Prostate gland (tissue), 2 donors: ENCODE measurements around the gene EPB41L5. TPM values are rescaled to one million over a fixed set of nuclear protein-coding genes. Genes with fewer than 3 reads are reported as not detected.

ENCODE experiments used
- DNase-seq: peaks from one replicate; pipeline ENCODE4 v3.0.0-alpha.2; 2019; ENCODE audit warnings: low spot score
- H3K27ac ChIP-seq, 2 donors: fragments of 200-600 bp; sonication (generic); 2 replicates each; pipeline ENCODE4 v1.5.1; 2017 to 2019
- H3K27me3 ChIP-seq: fragments of 200-600 bp; sonication (generic); replicated peaks from 2 replicates; pipeline ENCODE4 v1.5.1; 2019; ENCODE audit not compliant: insufficient read depth
- H3K36me3 ChIP-seq, 2 donors: fragments of 200-600 bp; sonication (generic); 1 replicate in 1 of 2; 2 replicates in 1 of 2; pipeline versions ENCODE4 v1.5.1 to v1.8.1; 2017 to 2019
- H3K4me1 ChIP-seq: fragments of 200-600 bp; sonication (generic); replicated peaks from 2 replicates; pipeline ENCODE4 v1.5.1; 2019
- H3K4me3 ChIP-seq, 2 donors: fragments of 200-600 bp; sonication (generic); 2 replicates each; pipeline ENCODE4 v1.5.1; 2017 to 2019
- H3K9me3 ChIP-seq: fragments of 200-600 bp; sonication (generic); 2 replicates; pipeline ENCODE4 v1.5.1; 2017
- POLR2A ChIP-seq: fragments of 450-650 bp; IDR thresholded peaks from one replicate; pipeline ENCODE4 v1.6.1; 2016; ENCODE audit warnings: antibody characterized with exemption, mild to moderate bottlenecking
- POLR2AphosphoS5 ChIP-seq: sonication (generic); formaldehyde crosslinking; IDR thresholded peaks from one replicate; pipeline ENCODE4 v1.6.1; 2017; ENCODE audit warnings: antibody characterized with exemption
- WGBS: methylation state at CpG from one replicate; pipeline ENCODE4 v1.1.5; 2018; 5-methylcytosine and 5-hydroxymethylcytosine counted together
- intact Hi-C: fragments of 100-400 bp; cut with DNase I; formaldehyde crosslinking; loops from one replicate; pipeline ENCODE4 v1.14.2; 2022
- total RNA-seq, 2 donors: library from RNA; depleted of rRNA; stranded (reverse); fragments of >200 nt; gene quantifications; one replicate each; pipeline ENCODE4 v1.1.0, GENCODE V29; 2016
- TF ChIP-seq, protein P1 (sequence below), 4 experiments: fragments of 200-600 bp in 2 of 4; fragments of 450-650 bp in 2 of 4; sonication (generic) in 2 of 4; IDR thresholded peaks; 1 replicate in 3 of 4; 2 replicates in 1 of 4; pipeline ENCODE4 v1.5.1; 2016 to 2019; ENCODE audit warnings: antibody characterized with exemption in 4 of 4, mild to moderate bottlenecking in 2 of 4, moderate library complexity in 2 of 4

The EPB41L5 gene
- total RNA-seq, 2 donors from 2014 or later: 37.1 to 51.1 TPM

- no peaks in the 10 kb centered on the region for H3K36me3 ChIP-seq
- H3K4me3 ChIP-seq: no peak overlapping the region
- no peak overlapping the region for H3K27ac ChIP-seq
- no peaks in the 10 kb centered on the region for H3K4me1 ChIP-seq
- WGBS: 95% methylated on average over 1 of the region's 1 CpG
- no peaks in the 10 kb centered on the region for H3K9me3 ChIP-seq
- DNase-seq: no peak
- TF ChIP-seq, protein P1, sequence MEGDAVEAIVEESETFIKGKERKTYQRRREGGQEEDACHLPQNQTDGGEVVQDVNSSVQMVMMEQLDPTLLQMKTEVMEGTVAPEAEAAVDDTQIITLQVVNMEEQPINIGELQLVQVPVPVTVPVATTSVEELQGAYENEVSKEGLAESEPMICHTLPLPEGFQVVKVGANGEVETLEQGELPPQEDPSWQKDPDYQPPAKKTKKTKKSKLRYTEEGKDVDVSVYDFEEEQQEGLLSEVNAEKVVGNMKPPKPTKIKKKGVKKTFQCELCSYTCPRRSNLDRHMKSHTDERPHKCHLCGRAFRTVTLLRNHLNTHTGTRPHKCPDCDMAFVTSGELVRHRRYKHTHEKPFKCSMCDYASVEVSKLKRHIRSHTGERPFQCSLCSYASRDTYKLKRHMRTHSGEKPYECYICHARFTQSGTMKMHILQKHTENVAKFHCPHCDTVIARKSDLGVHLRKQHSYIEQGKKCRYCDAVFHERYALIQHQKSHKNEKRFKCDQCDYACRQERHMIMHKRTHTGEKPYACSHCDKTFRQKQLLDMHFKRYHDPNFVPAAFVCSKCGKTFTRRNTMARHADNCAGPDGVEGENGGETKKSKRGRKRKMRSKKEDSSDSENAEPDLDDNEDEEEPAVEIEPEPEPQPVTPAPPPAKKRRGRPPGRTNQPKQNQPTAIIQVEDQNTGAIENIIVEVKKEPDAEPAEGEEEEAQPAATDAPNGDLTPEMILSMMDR (IDR thresholded peaks at IDR 0.05): no peak
- TF ChIP-seq POLR2A: no peak
- no peak for TF ChIP-seq POLR2AphosphoS5
- H3K27me3 ChIP-seq: no peaks in the 10 kb centered on the region
- intact Hi-C loops: loop anchor here (10.0 kb wide), 1 partner anchor 214 kb away; no protein-coding TSS in a partner anchor
These were observed 87.8 kb downstream of the EPB41L5 start for GRCh38 chr2:120100627-120101026.

- Histone ChIP-seq H3K27ac (no peak overlapping the region), H3K4me3 (no peak overlapping the region), H3K36me3 (no peaks in the 10 kb centered on the region), H3K9me3 (no peaks in the 10 kb centered on the region), H3K4me1 (no peaks in the 10 kb centered on the region), H3K27me3 (no peaks in the 10 kb centered on the region)
- no peak for DNase-seq
- intact Hi-C loops: loop anchor here (10.0 kb wide), 1 partner anchor 211 kb away; no protein-coding TSS in a partner anchor
- 94% methylated on average over 4 of the region's 4 CpGs for WGBS
- TF ChIP-seq, protein P1 (IDR thresholded peaks at IDR 0.05): no peak
- TF ChIP-seq POLR2AphosphoS5 (no peak), POLR2A (no peak)
These were observed 91.0 kb downstream of the EPB41L5 start for GRCh38 chr2:120103723-120104467.

GRCh38 chr2:120104772-120105171, 91.9 kb downstream of the EPB41L5 start:
- H3K4me1 ChIP-seq: no peaks in the 10 kb centered on the region
- H3K27ac ChIP-seq: no peak overlapping the region
- H3K9me3 ChIP-seq: no peaks in the 10 kb centered on the region
- H3K36me3 ChIP-seq: no peaks in the 10 kb centered on the region
- 68% methylated on average over 1 of the region's 1 CpG for WGBS
- no peaks in the 10 kb centered on the region for H3K27me3 ChIP-seq
- DNase-seq: no peak
- no peak overlapping the region for H3K4me3 ChIP-seq
- intact Hi-C loops: loop anchor here (10.0 kb wide), 1 partner anchor 210 kb away; no protein-coding TSS in a partner anchor
- TF ChIP-seq POLR2AphosphoS5 (no peak), POLR2A (no peak)
- TF ChIP-seq, protein P1 (IDR thresholded peaks at IDR 0.05): no peak

- DNase-seq: no peak
- H3K9me3 ChIP-seq: no peaks in the 10 kb centered on the region
- no peaks in the 10 kb centered on the region for H3K27me3 ChIP-seq
- H3K36me3 ChIP-seq: no peaks in the 10 kb centered on the region
- intact Hi-C loops: loop anchor here (10.0 kb wide), 1 partner anchor 209 kb away; no protein-coding TSS in a partner anchor
- H3K27ac ChIP-seq: no peak overlapping the region
- no peaks in the 10 kb centered on the region for H3K4me1 ChIP-seq
- TF ChIP-seq POLR2A (no peak), POLR2AphosphoS5 (no peak)
- TF ChIP-seq, protein P1 (IDR thresholded peaks at IDR 0.05): no peak
- H3K4me3 ChIP-seq: no peak overlapping the region
- 99% methylated on average over 2 of the region's 2 CpGs for WGBS
These were observed 92.5 kb downstream of the EPB41L5 start for GRCh38 chr2:120105360-120105759.

- TF ChIP-seq POLR2AphosphoS5: peak; percentile 94
- TF ChIP-seq, protein P1 (IDR thresholded peaks at IDR 0.05): no peak
- no peak for TF ChIP-seq POLR2A
- peak; percentile 89 for DNase-seq
- no peaks in the 10 kb centered on the region for H3K27me3 ChIP-seq
- no peaks in the 10 kb centered on the region for H3K9me3 ChIP-seq
- H3K4me3 ChIP-seq: no peak overlapping the region
- H3K4me1 ChIP-seq: no peaks in the 10 kb centered on the region
- H3K27ac ChIP-seq: no peak overlapping the region
- H3K36me3 ChIP-seq: no peaks in the 10 kb centered on the region
- intact Hi-C loops: loop anchor here (2.0 to 10.0 kb wide), 2 partner anchors 67 to 207 kb away; no protein-coding TSS in a partner anchor
These were observed 95.2 kb downstream of the EPB41L5 start for GRCh38 chr2:120108049-120108448.
